ENCODE results near the gene CASP6. TPM values are rescaled to one million over a fixed set of nuclear protein-coding genes. Genes with fewer than 3 reads are reported as not detected.
A peak's percentile ranks its signal among the peaks of the same experiment; 100 is the strongest.

CASP6 gene
- polyA plus RNA-seq, 3 donors = 4.7 to 24.4 (median 23.3) TPM

DNA sequence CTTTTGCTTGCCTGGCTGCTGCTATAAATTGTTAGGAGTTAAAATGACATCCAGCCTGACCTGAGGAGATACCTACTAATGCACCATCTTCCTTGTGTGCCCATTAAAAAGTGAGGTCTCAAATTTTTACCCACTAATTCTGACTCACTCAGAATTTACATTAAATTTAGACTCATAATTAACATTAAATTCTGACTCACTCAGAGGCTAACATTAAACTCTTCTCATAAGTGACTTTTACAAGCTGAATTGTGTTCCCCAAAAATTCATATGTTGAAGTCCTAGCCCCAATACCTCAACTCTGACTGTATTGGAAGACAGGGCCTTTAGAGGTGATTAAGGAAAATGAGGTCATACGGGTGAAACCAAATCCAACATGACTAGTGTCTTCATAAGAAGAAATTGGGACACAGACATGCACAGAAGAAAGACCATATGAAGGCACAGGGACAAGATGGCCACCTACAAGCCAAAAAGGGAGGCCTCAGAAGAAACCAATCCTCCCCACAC is 11.8 kb downstream of the CASP6 start:
- Histone ChIP-seq H3K27me3 (ENCODE audit: control insufficient read depth in 2 of 2, insufficient read depth in 2 of 2, low read length in 2 of 2) (no peaks in the 10 kb centered on the region), H3K4me1 (ENCODE audit: control insufficient read depth in 1 of 2, insufficient read depth in 2 of 2, low read length in 2 of 2) (no peaks in the 10 kb centered on the region), H3K36me3 (replicated peaks in 1 of 2; ENCODE audit: control insufficient read depth in 1 of 2, insufficient read depth in 2 of 2, low read length in 2 of 2) (peaks cover 46 to 81% of the 10 kb centered on the region in 2 donors), H4K20me1 (ENCODE audit: insufficient read depth, low read length) (no peaks in the 10 kb centered on the region), H3K79me2 (ENCODE audit: insufficient read depth, low read length) (no peaks in the 10 kb centered on the region), H3K4me2 (replicated peaks; ENCODE audit: extremely low read depth, low read length, poor library complexity, severe bottlenecking) (no peak overlapping the region), H3K4me3 (replicated peaks in 1 of 3; ENCODE audit: low read depth in 2 of 3, low read length in 3 of 3) (no peak overlapping the region), H3K9ac (ENCODE audit: insufficient read depth, low read length, poor library complexity, severe bottlenecking) (no peak overlapping the region), H3K27ac (ENCODE audit: low read depth in 1 of 2, low read length in 2 of 2) (no peak overlapping the region), H2AFZ (ENCODE audit: insufficient read depth, low read depth, low read length, poor library complexity, severe bottlenecking) (no peak overlapping the region), H3K9me3 (replicated peaks in 1 of 2; ENCODE audit: control insufficient read depth in 1 of 2, insufficient read depth in 1 of 2, low read length in 2 of 2) (no peaks in the 10 kb centered on the region)
- Mint-ChIP-seq H3K27me3 (ENCODE audit: low read depth in 3 of 3) (peaks cover 0 to 1% (median 0%) of the 10 kb centered on the region in 3 donors), H3K4me3 (no peak overlapping the region), H3K9me3 (no peaks in the 10 kb centered on the region), H3K36me3 (peaks cover 61 to 68% of the 10 kb centered on the region in 2 donors), H3K4me1 (peaks cover 7% of the 10 kb centered on the region), H3K27ac (peak overlapping the region in 2 of 7 donors; percentile 38 to 46)
- no peak for DNase-seq
- intact Hi-C loops (cut with micrococcal nuclease) = no loop called here
- TF ChIP-seq, protein P1, sequence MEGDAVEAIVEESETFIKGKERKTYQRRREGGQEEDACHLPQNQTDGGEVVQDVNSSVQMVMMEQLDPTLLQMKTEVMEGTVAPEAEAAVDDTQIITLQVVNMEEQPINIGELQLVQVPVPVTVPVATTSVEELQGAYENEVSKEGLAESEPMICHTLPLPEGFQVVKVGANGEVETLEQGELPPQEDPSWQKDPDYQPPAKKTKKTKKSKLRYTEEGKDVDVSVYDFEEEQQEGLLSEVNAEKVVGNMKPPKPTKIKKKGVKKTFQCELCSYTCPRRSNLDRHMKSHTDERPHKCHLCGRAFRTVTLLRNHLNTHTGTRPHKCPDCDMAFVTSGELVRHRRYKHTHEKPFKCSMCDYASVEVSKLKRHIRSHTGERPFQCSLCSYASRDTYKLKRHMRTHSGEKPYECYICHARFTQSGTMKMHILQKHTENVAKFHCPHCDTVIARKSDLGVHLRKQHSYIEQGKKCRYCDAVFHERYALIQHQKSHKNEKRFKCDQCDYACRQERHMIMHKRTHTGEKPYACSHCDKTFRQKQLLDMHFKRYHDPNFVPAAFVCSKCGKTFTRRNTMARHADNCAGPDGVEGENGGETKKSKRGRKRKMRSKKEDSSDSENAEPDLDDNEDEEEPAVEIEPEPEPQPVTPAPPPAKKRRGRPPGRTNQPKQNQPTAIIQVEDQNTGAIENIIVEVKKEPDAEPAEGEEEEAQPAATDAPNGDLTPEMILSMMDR (IDR thresholded peaks at IDR 0.05) = no peak
- WGBS (ENCODE audit: insufficient coverage) = no CpG with 5 or more reads among the region's 1 CpG

- Histone ChIP-seq H4K20me1 (ENCODE audit: insufficient read depth, low read length) (no peaks in the 10 kb centered on the region), H3K4me3 (replicated peaks in 1 of 3; ENCODE audit: low read depth in 2 of 3, low read length in 3 of 3) (no peak overlapping the region), H3K27me3 (ENCODE audit: control insufficient read depth in 2 of 2, insufficient read depth in 2 of 2, low read length in 2 of 2) (no peaks in the 10 kb centered on the region), H3K4me1 (ENCODE audit: control insufficient read depth in 1 of 2, insufficient read depth in 2 of 2, low read length in 2 of 2) (no peaks in the 10 kb centered on the region), H3K4me2 (replicated peaks; ENCODE audit: extremely low read depth, low read length, poor library complexity, severe bottlenecking) (no peak overlapping the region), H2AFZ (ENCODE audit: insufficient read depth, low read depth, low read length, poor library complexity, severe bottlenecking) (no peak overlapping the region), H3K27ac (ENCODE audit: low read depth in 1 of 2, low read length in 2 of 2) (peak overlapping the region in 1 of 2 donors; percentile 7), H3K9ac (ENCODE audit: insufficient read depth, low read length, poor library complexity, severe bottlenecking) (no peak overlapping the region), H3K36me3 (replicated peaks in 1 of 2; ENCODE audit: control insufficient read depth in 1 of 2, insufficient read depth in 2 of 2, low read length in 2 of 2) (peaks cover 47 to 82% of the 10 kb centered on the region in 2 donors), H3K9me3 (replicated peaks in 1 of 2; ENCODE audit: control insufficient read depth in 1 of 2, insufficient read depth in 1 of 2, low read length in 2 of 2) (no peaks in the 10 kb centered on the region), H3K79me2 (ENCODE audit: insufficient read depth, low read length) (no peaks in the 10 kb centered on the region)
- peaks cover 64 to 73% of the 10 kb centered on the region in 2 donors for H3K36me3 Mint-ChIP-seq
- H3K9me3 Mint-ChIP-seq = no peaks in the 10 kb centered on the region
- intact Hi-C loops (cut with micrococcal nuclease) = no loop called here
- H3K27me3 Mint-ChIP-seq (ENCODE audit: low read depth in 3 of 3) = peaks cover 0 to 1% (median 0%) of the 10 kb centered on the region in 3 donors
- DNase-seq = no peak
- peaks cover 7% of the 10 kb centered on the region for H3K4me1 Mint-ChIP-seq
- TF ChIP-seq, protein P1 (IDR thresholded peaks at IDR 0.05) = no peak
- no CpG with 5 or more reads among the region's 6 CpGs for WGBS (ENCODE audit: insufficient coverage)
- no peak overlapping the region for H3K4me3 Mint-ChIP-seq
- peak overlapping the region in 2 of 7 donors; percentile 63 to 70 for H3K27ac Mint-ChIP-seq
Measured at GRCh38 chr4:109690690-109691410, 12.4 kb downstream of the CASP6 start.
